ENCODE results near the gene TTC1. TPM values are rescaled to one million over a fixed set of nuclear protein-coding genes. Genes with fewer than 3 reads are reported as not detected.

Gene TTC1
- total RNA-seq, 2 donors from 2014 or later: 46.8 to 50.5 TPM

DNA sequence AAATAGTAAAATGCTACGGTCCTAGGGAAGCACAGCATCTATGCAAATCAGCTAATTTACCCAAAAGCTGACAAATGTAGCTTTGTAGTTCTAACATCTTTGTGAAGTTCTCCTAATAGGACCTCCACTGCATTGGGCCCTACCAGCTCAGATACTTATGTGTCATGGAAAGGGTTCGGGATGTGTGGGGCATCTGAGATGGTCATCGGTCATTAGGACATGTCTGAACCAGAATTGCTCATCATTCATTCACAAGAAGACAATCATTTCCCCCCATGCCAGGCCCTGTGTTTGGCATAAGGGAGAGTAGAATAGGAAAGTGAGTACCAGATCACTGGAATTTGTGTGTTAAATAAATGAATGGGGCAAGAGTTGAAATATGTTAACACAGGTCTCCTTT is 74.6 kb downstream of the TTC1 start:
- Mint-ChIP-seq H3K27me3 (ENCODE audit: low read depth) (no peaks in the 10 kb centered on the region), H3K36me3 (ENCODE audit: insufficient read depth in 2 of 2) (peaks cover 0 to under 1% of the 10 kb centered on the region in 2 donors), H3K9me3 (no peaks in the 10 kb centered on the region), H3K27ac (no peak overlapping the region), H3K4me3 (no peak overlapping the region), H3K4me1 (ENCODE audit: low read depth) (no peaks in the 10 kb centered on the region)
- ATAC-seq (replicated peaks in 1 of 2) (no peak), DNase-seq (no peak)

DNA sequence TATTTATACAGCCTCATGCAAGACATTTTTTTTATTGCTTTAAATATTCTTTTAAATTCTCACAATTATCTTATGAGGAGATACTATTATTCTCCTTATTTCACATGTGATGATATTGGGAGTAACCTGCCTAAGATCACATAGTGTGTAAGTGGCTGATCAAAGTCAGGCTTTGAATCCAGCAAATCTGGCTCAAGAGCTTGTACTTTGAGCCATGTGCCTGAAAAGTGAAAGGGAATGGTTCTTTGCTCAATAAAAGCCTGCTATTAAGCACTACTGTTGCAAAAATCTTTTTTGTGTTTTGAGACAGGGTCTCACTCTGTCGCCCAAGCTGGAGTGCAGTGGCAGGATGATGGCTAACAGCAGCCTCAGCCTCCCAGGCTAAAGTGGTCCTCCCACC is 75.2 kb downstream of the TTC1 start:
- H3K27ac Mint-ChIP-seq: no peak overlapping the region
- ATAC-seq (replicated peaks in 1 of 2) (no peak), DNase-seq (no peak)
- H3K9me3 Mint-ChIP-seq: no peaks in the 10 kb centered on the region
- H3K27me3 Mint-ChIP-seq (ENCODE audit: low read depth): no peaks in the 10 kb centered on the region
- H3K4me3 Mint-ChIP-seq: no peak overlapping the region
- H3K36me3 Mint-ChIP-seq (ENCODE audit: insufficient read depth in 2 of 2): no peaks in the 10 kb centered on the region
- no peaks in the 10 kb centered on the region for H3K4me1 Mint-ChIP-seq (ENCODE audit: low read depth)

DNA sequence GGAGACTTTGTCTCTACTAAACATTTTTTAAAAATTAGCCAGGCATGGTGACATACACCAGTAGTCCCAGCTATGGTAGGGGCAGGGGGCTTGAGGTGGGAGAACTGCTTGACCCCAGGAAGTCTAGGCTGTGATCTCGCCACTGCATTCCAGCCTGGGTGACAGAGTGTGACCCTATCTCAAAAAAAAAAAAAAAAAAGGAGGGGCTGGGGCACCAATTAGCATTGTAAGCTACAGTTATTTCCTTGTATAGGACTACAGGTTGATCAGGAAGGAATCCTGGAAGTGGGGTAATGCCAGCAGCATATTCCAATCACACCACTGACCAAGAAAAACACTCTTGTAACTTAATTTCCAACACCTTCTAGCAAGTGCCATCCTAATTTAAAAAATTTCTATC is 78.3 kb downstream of the TTC1 start:
- no peaks in the 10 kb centered on the region for H3K9me3 Mint-ChIP-seq
- no peak for ATAC-seq (replicated peaks in 1 of 2)
- H3K4me1 Mint-ChIP-seq (ENCODE audit: low read depth): peaks cover 8% of the 10 kb centered on the region
- no peak overlapping the region for H3K27ac Mint-ChIP-seq
- H3K4me3 Mint-ChIP-seq: no peak overlapping the region
- no peaks in the 10 kb centered on the region for H3K27me3 Mint-ChIP-seq (ENCODE audit: low read depth)
- DNase-seq: no peak
- H3K36me3 Mint-ChIP-seq (ENCODE audit: insufficient read depth in 2 of 2): no peaks in the 10 kb centered on the region

DNA sequence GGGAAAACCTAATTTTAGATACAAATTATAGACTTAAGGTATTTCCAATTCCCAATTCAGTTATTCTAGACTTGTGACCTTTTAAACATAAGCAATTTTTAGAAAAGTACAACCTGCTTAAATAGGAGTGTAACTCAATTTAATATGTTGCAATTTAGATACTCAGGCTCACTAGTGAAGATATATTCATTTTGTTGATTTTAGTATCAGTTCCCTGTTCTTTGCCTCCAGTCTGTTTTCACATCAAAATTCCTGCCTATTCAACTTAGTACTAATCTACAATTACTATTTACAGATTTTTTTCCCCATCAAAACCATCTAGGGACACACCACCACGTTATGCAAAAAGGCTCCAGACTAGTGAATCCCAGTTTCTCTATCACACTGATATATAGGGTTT is 79.9 kb downstream of the TTC1 start:
- Mint-ChIP-seq H3K9me3 (no peaks in the 10 kb centered on the region), H3K4me1 (ENCODE audit: low read depth) (peaks cover 17% of the 10 kb centered on the region), H3K36me3 (ENCODE audit: insufficient read depth in 2 of 2) (peaks cover 5 to 9% of the 10 kb centered on the region in 2 donors), H3K27me3 (ENCODE audit: low read depth) (no peaks in the 10 kb centered on the region), H3K27ac (no peak overlapping the region), H3K4me3 (no peak overlapping the region)
- no peak for DNase-seq
- ATAC-seq (replicated peaks in 1 of 2): no peak

DNA sequence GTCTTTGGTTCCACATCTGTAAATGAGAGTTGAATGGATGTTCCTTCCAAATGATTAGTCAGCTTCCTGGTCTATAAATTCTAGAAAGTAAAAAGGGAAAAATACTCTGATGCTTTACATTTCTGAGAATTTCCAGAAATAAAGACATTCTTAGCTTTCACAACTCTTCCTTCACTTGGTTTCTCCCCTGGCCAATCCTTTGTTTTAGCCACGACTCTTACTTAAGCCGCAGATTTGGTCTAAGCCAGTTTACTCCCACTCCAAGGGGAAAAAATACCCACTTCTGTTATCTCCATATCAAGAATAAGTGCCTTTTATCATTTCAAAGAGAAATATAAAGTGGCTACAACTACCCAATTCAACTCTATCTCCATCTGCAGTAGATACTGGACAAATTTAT is 80.6 kb downstream of the TTC1 start:
- DNase-seq: no peak
- Mint-ChIP-seq H3K4me3 (no peak overlapping the region), H3K9me3 (no peaks in the 10 kb centered on the region), H3K36me3 (ENCODE audit: insufficient read depth in 2 of 2) (peaks cover 5 to 15% of the 10 kb centered on the region in 2 donors), H3K4me1 (ENCODE audit: low read depth) (peaks cover 24% of the 10 kb centered on the region), H3K27ac (no peak overlapping the region), H3K27me3 (ENCODE audit: low read depth) (no peaks in the 10 kb centered on the region)
- no peak for ATAC-seq (replicated peaks in 1 of 2)

DNA sequence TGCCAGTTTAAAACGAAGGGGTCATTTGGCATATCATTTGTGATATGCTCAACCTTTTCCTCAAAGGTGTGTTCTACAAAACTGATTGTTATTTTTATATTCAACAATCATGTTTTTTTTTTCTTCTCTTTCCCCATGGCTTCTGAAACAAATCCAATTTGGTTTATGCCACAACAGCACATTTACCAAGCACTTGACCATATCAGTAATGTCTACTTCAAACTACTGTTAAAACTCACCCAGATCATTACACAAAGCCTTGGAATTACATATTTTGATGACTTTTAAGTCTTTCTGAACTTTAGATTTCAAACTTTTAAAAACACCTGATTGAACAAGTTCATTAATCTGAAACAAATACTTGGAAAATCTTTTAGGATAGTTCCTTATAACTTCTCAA is 81.1 kb downstream of the TTC1 start:
- no peak for DNase-seq
- H3K4me3 Mint-ChIP-seq: no peak overlapping the region
- H3K27me3 Mint-ChIP-seq (ENCODE audit: low read depth): no peaks in the 10 kb centered on the region
- H3K4me1 Mint-ChIP-seq (ENCODE audit: low read depth): peaks cover 25% of the 10 kb centered on the region
- H3K9me3 Mint-ChIP-seq: no peaks in the 10 kb centered on the region
- peaks cover 5 to 15% of the 10 kb centered on the region in 2 donors for H3K36me3 Mint-ChIP-seq (ENCODE audit: insufficient read depth in 2 of 2)
- H3K27ac Mint-ChIP-seq: no peak overlapping the region
- no peak for ATAC-seq (replicated peaks in 1 of 2)

DNA sequence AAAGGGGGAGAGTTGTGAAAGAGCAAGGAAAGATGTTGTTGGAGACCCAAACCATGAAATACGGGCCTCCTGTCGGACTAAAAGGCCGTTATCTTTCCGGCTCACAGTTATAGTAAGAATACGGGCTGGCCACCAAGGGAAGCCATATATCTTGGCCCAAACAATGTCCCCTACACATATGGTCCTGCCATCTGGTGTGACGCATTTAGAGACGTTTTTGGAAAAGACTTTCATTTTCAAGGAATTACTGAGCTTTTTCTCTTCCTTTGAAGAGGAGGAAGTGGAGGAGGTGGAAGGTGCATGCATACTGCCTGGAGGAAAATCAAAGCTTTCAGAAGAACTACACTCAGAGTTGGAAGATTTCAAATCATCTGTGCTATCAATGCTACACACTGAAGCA is 83.6 kb downstream of the TTC1 start:
- peaks cover 5 to 15% of the 10 kb centered on the region in 2 donors for H3K36me3 Mint-ChIP-seq (ENCODE audit: insufficient read depth in 2 of 2)
- no peaks in the 10 kb centered on the region for H3K9me3 Mint-ChIP-seq
- H3K27ac Mint-ChIP-seq: no peak overlapping the region
- peaks cover 25% of the 10 kb centered on the region for H3K4me1 Mint-ChIP-seq (ENCODE audit: low read depth)
- no peak overlapping the region for H3K4me3 Mint-ChIP-seq
- DNase-seq (no peak), ATAC-seq (replicated peaks in 1 of 2) (no peak)
- no peaks in the 10 kb centered on the region for H3K27me3 Mint-ChIP-seq (ENCODE audit: low read depth)

DNA sequence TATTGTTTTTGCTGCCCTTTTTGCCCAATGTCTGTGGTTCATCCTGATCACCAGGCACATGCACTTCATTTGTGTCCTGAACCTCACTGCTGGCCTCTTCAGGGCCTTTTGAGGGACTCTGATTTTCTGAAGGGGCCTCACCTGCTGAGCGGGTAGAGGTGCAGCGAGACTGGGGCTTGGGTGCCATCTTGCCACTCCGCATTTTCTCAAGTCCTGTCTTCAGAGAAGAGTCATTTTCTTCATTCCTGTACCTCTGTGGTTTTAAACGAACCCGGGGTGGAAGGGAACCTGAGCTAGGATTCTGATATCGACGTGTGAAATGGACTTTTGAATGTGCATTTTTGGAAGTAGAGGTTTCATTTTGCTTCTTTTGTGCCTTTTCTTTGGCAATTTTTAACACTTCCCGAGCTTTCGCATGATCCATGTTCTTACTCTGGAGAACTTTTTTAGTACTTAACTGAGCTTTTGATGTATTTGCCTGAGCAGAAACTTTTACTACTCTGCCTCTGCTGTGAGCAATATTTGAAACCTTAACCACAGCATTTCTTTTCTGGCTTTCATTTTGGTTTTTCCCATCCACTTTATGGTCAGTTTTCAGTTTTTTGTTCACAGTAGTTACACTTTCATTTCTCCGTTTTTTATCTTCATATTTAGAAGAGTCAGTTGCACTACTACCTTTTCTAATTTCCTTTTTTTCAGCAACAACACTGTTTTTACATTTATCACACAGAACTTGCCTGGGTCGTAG is 84.2 kb downstream of the TTC1 start:
- DNase-seq: no peak
- no peaks in the 10 kb centered on the region for H3K9me3 Mint-ChIP-seq
- no peak overlapping the region for H3K27ac Mint-ChIP-seq
- no peaks in the 10 kb centered on the region for H3K27me3 Mint-ChIP-seq (ENCODE audit: low read depth)
- ATAC-seq (replicated peaks in 1 of 2): no peak
- H3K36me3 Mint-ChIP-seq (ENCODE audit: insufficient read depth in 2 of 2): peaks cover 5 to 15% of the 10 kb centered on the region in 2 donors
- H3K4me3 Mint-ChIP-seq: peak overlapping the region in 1 of 2 donors; percentile 60
- H3K4me1 Mint-ChIP-seq (ENCODE audit: low read depth): peaks cover 25% of the 10 kb centered on the region

DNA sequence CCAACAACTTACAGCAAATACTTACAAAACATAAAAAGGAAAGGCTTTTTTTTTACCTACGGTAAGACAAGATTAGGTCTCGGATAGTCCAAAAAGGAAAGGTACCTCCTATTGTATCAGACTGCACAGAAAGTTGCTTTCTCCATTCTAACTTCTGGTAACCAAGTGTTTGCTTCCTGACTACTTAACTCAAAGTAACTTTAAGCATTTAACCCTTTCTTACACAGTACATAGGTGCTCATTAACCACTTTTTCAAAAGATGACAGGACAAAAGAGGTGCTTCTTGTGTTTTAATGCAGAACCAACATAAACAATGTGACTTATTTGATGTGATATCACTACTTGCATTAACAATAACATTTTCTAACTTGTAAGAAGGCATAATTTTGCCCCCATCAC is 87.2 kb downstream of the TTC1 start:
- DNase-seq (no peak), ATAC-seq (replicated peaks in 1 of 2) (no peak)
- Mint-ChIP-seq H3K27ac (no peak overlapping the region), H3K36me3 (ENCODE audit: insufficient read depth in 2 of 2) (peaks cover 5 to 19% of the 10 kb centered on the region in 2 donors), H3K9me3 (no peaks in the 10 kb centered on the region), H3K4me3 (no peak overlapping the region), H3K27me3 (ENCODE audit: low read depth) (no peaks in the 10 kb centered on the region), H3K4me1 (ENCODE audit: low read depth) (peaks cover 17% of the 10 kb centered on the region)

DNA sequence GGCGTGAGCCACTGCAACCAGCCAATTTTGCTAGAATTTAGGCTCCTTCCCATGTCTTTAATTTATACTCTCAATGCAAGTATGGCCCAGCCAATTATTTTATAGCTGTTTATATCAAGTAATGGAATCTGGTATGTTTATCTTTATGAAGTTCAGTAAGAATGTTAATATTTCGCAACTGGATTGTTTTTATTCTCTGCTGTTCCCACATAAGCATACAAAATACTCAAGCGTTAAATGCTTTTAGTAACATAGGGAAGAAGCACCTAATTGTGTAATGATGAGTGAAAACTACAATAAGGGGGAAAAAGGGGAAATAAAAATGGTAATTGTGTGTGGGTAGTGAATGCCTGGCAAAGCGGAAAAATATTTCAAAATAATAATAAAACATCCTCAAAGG is 89.1 kb downstream of the TTC1 start:
- H3K9me3 Mint-ChIP-seq: no peaks in the 10 kb centered on the region
- no peak overlapping the region for H3K27ac Mint-ChIP-seq
- H3K4me1 Mint-ChIP-seq (ENCODE audit: low read depth): peaks cover 16% of the 10 kb centered on the region
- H3K4me3 Mint-ChIP-seq: no peak overlapping the region
- H3K27me3 Mint-ChIP-seq (ENCODE audit: low read depth): no peaks in the 10 kb centered on the region
- ATAC-seq (replicated peaks in 1 of 2) (no peak), DNase-seq (no peak)
- H3K36me3 Mint-ChIP-seq (ENCODE audit: insufficient read depth in 2 of 2): peaks cover 5 to 18% of the 10 kb centered on the region in 2 donors

DNA sequence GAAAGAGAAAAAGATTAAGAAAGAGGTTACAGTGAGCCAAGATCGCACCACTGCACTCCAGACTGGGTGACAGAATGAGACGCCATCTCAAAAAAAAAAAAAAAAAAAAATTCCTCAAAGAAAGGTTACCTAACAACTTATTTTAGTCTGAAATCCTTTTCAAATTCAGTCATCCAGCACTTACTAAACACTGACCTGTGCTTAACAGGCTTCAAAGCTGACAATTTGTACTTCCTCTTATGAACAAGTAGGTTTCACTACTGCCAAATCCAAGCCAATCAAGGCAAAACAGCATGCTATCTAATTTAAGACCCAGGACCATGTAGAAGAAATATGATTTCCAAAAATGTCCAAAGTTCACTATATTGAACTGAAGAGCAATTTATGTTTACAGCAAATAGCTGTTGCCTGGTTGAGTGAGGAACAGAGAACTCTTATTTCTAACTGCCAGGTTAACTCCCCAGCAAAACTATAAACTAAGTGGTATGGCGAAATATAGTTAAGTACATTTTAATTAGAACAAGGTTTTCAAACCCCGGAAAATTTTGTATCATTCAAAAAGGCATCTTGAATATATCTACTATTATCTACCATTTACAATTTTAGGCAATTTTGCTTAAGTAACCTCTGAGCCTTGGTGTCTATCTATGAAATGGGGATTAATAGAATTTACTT is 96.9 kb downstream of the TTC1 start:
- Mint-ChIP-seq H3K27me3 (ENCODE audit: low read depth) (no peaks in the 10 kb centered on the region), H3K4me1 (ENCODE audit: low read depth) (no peaks in the 10 kb centered on the region), H3K27ac (no peak overlapping the region), H3K36me3 (ENCODE audit: insufficient read depth in 2 of 2) (peaks cover 0 to 5% of the 10 kb centered on the region in 2 donors), H3K4me3 (no peak overlapping the region), H3K9me3 (no peaks in the 10 kb centered on the region)
- ATAC-seq (replicated peaks in 1 of 2) (no peak), DNase-seq (no peak)

DNA sequence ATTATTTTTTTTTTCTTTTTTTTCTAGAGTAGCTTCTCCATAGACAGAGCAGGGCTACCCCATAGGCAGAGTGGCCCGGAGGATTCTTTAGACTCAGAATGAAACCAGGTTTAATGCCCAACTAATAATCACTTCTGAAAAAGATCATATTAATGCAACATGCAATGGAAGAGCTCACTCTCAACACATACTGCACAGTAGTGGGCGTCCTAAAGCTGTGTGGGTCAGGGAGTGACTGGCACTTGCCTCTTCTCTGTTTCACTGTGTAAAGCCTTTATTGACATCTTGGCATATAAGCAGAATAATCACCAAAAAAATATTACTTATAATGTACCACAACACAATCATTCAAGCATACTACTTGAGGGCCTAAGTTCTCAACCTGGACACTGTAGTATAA is 99.2 kb downstream of the TTC1 start:
- Mint-ChIP-seq H3K4me3 (no peak overlapping the region), H3K36me3 (ENCODE audit: insufficient read depth in 2 of 2) (peaks cover 0 to 8% of the 10 kb centered on the region in 2 donors), H3K9me3 (no peaks in the 10 kb centered on the region), H3K27me3 (ENCODE audit: low read depth) (no peaks in the 10 kb centered on the region), H3K27ac (no peak overlapping the region), H3K4me1 (ENCODE audit: low read depth) (no peaks in the 10 kb centered on the region)
- ATAC-seq (replicated peaks in 1 of 2): no peak
- DNase-seq: no peak

All from activated T-cell treated with anti-CD3 and anti-CD28 coated beads, Interleukin-2, amount 50 U/mL, for 72 hours (primary cell).